ENCODE measurements around the gene SH3GL1. TPM values are rescaled to one million over a fixed set of nuclear protein-coding genes. Genes with fewer than 3 reads are reported as not detected.

Gene SH3GL1
- total and polyA plus RNA-seq, 9 of the 15 experiments (the other 6 are each of a cell fraction or from before 2014, with no cell fraction given) = 1.7 to 75.3 (median 25.7) TPM

DNA sequence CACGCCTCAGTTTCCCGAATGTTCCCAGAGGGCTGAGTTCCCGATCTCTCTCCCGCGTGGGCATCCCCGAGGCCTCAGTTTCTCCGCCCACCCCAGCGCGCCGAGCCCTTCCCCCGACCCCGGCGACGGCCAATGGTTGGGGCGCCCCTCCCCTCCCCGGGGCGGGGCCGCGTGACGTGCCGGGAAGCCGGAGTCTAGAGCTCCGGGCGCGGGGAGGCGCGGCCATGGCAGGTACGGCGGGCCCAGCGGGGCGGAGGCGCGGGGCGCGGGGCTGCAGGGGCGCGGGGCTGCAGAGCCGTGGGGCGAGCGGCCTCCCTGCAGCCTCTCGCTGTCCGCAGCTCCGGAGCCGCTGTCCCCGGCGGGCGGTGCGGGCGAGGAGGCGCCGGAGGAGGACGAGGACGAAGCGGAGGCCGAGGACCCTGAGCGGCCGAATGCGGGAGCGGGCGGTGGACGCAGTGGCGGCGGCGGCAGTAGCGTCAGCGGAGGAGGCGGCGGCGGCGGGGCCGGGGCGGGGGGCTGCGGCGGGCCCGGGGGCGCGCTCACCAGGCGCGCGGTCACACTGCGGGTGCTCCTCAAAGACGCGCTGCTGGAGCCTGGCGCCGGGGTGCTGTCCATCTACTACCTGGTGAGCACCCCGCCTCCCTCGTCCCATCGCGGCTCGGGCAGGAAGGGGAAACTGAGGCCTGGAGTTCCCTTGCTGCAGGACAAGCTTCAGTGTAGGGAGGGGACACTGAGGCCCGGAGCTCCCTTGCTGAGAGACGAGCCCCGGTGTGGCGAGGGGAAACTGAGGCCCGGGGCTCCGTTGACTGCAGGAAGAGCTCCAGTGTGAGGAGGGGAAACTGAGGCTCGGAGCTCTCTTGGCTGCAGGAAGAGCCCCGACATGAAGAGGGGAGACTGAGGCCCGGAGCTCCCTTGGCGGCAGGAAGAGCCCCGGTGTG is 56.7 kb downstream of the SH3GL1 start, which contains the start of gene MPND (continued):
- TF ChIP-seq HMBOX1 (IDR thresholded peaks at IDR 0.05) (no peak), FOXJ2 (tag; IDR thresholded peaks at IDR 0.05) (no peak), BRCA1 (IDR thresholded peaks at IDR 0.05) (no peak), BRCA1 (CRISPR knock-in tag; IDR thresholded peaks at IDR 0.05) (peak; percentile 66; the same call in 1 of the 2 replicates), POLR2A (conservative IDR thresholded peaks at IDR 0.05) (no peak), ZBTB12 (CRISPR knock-in tag; IDR thresholded peaks at IDR 0.05) (peak; percentile 35; the same call in 1 of the 2 replicates), FOXK2 (conservative IDR thresholded peaks at IDR 0.05 in 1 of 2, IDR thresholded peaks at IDR 0.05 in 1 of 2; ENCODE audit: low read depth in 2 of 2) (no peak), FOXO4 (CRISPR knock-in tag; IDR thresholded peaks at IDR 0.05) (no peak), NFYB (IDR thresholded peaks at IDR 0.05; ENCODE audit: extremely low read depth, insufficient read length) (no peak), NR2C2 (CRISPR knock-in tag; IDR thresholded peaks at IDR 0.05) (no peak), NR2C2 (tag; IDR thresholded peaks at IDR 0.05) (no peak; the same call in 1 of the 2 replicates), ZFPM2 (CRISPR knock-in tag; IDR thresholded peaks at IDR 0.05) (no peak), TSC22D4 (tag; IDR thresholded peaks at IDR 0.05) (no peak), ZNF23 (CRISPR knock-in tag; IDR thresholded peaks at IDR 0.05) (no peak), PRPF4 (IDR thresholded peaks at IDR 0.05; ENCODE audit: insufficient read depth, low read depth, low read length, poor library complexity, severe bottlenecking) (no peak), HDGF (IDR thresholded peaks at IDR 0.05) (no peak), ELK3 (CRISPR knock-in tag; IDR thresholded peaks at IDR 0.05) (no peak), RFX5 (IDR thresholded peaks at IDR 0.05; ENCODE audit: low read depth, low read length) (no peak), ZNF263 (CRISPR knock-in tag; IDR thresholded peaks at IDR 0.05; ENCODE audit: borderline replicate concordance) (peak; percentile 76), MED1 (CRISPR knock-in tag; IDR thresholded peaks at IDR 0.05; ENCODE audit: borderline replicate concordance) (no peak), C11orf30 (IDR thresholded peaks at IDR 0.05; ENCODE audit: low read depth) (no peak)
- TF ChIP-seq, protein P1, sequence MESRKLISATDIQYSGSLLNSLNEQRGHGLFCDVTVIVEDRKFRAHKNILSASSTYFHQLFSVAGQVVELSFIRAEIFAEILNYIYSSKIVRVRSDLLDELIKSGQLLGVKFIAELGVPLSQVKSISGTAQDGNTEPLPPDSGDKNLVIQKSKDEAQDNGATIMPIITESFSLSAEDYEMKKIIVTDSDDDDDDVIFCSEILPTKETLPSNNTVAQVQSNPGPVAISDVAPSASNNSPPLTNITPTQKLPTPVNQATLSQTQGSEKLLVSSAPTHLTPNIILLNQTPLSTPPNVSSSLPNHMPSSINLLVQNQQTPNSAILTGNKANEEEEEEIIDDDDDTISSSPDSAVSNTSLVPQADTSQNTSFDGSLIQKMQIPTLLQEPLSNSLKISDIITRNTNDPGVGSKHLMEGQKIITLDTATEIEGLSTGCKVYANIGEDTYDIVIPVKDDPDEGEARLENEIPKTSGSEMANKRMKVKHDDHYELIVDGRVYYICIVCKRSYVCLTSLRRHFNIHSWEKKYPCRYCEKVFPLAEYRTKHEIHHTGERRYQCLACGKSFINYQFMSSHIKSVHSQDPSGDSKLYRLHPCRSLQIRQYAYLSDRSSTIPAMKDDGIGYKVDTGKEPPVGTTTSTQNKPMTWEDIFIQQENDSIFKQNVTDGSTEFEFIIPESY (CRISPR knock-in tag; IDR thresholded peaks at IDR 0.05) = no peak

All from K562 (cell line).